Mesangial cell (primary cell): Measurements from ENCODE around the gene SYCE3. TPM values are rescaled to one million over a fixed set of nuclear protein-coding genes. Genes with fewer than 3 reads are reported as not detected.

ENCODE experiments used
- total RNA-seq: library from RNA; depleted of rRNA; stranded (reverse); fragments of >200 nt; gene quantifications from 2 replicates; pipeline ENCODE4 v1.2.3, GENCODE V29; 2015

SYCE3 gene
- not detected in 2 replicates for total RNA-seq

GRCh38 chr22:50562523-50563412, at the start of gene SYCE3:
Gene SYCE3, minus strand, starts transcription at chr22:50562919. Its CDS starts 6,514 bp downstream, at chr22:50556405.

GRCh38 chr22:50600538-50600937, 37.8 kb upstream of the SYCE3 start, which contains the start of gene MAPK8IP2:
Gene MAPK8IP2, plus strand, starts transcription at chr22:50600793. Its CDS starts 26 bp downstream, at chr22:50600819.

GRCh38 chr22:50582493-50583293, 20.0 kb upstream of the SYCE3 start, which contains the start of gene CHKB:
Gene CHKB, minus strand, starts transcription at chr22:50582849. Its CDS starts 68 bp downstream, at chr22:50582781.

GRCh38 chr22:50577987-50578775, 15.5 kb upstream of the SYCE3 start, which contains the start of gene CPT1B:
Gene CPT1B, minus strand, starts transcription at chr22:50578427. Its CDS starts 512 bp downstream, at chr22:50577915.

GRCh38 chr22:50545522-50546325, 17.0 kb downstream of the SYCE3 start, which contains the start of gene KLHDC7B:
Gene KLHDC7B, plus strand, starts transcription at chr22:50545899. Its CDS starts 345 bp downstream, at chr22:50546244.

GRCh38 chr22:50529897-50530579, 32.7 kb downstream of the SYCE3 start, which contains the start of gene TYMP:
Gene TYMP, minus strand, starts transcription at chr22:50530012. Its CDS starts 303 bp downstream, at chr22:50529709.

GRCh38 chr22:50525104-50525857, 37.4 kb downstream of the SYCE3 start, which contains the start of gene SCO2:
Gene SCO2, minus strand, starts transcription at chr22:50525598. Its CDS starts 1,187 bp downstream, at chr22:50524411.

GRCh38 chr22:50507991-50508884, 54.5 kb downstream of the SYCE3 start, which contains the start of gene NCAPH2:
Gene NCAPH2, plus strand, starts transcription at chr22:50508224. Its CDS starts 114 bp downstream, at chr22:50508338.

GRCh38 chr22:50507421-50507990, 55.2 kb downstream of the SYCE3 start, which contains the start of gene LMF2:
Gene LMF2, minus strand, starts transcription at chr22:50507702. Its CDS starts 27 bp downstream, at chr22:50507675.

Other genes starting within 250 kb of the SYCE3 start
- gene DENND6B, start 235.9 kb downstream of the SYCE3 start, total RNA-seq: 1.5 and 9.8 TPM in 2 replicates
- 37.6 and 52.5 TPM in 2 replicates for gene PPP6R2, start 219.6 kb downstream of the SYCE3 start, total RNA-seq
- 74.1 and 83.3 TPM in 2 replicates for gene SBF1, start 87.9 kb downstream of the SYCE3 start, total RNA-seq
- 5.9 and 14.1 TPM in 2 replicates for gene ADM2, start 81.4 kb downstream of the SYCE3 start, total RNA-seq
- 0.33 and 1.5 TPM in 2 replicates for gene MIOX, start 76.1 kb downstream of the SYCE3 start, total RNA-seq
- gene LMF2, start 55.2 kb downstream of the SYCE3 start, total RNA-seq: 102 and 128 TPM in 2 replicates
- 27.3 and 81.8 TPM in 2 replicates for gene NCAPH2, start 54.7 kb downstream of the SYCE3 start, total RNA-seq
- 0.33 and 2.7 TPM in 2 replicates for gene SCO2, start 37.3 kb downstream of the SYCE3 start, total RNA-seq
- 11.9 and 37.3 TPM in 2 replicates for gene TYMP, start 32.9 kb downstream of the SYCE3 start, total RNA-seq
- gene KLHDC7B, start 17.0 kb downstream of the SYCE3 start, total RNA-seq: 0.16 and 1.3 TPM in 2 replicates
- gene CPT1B, start 15.5 kb upstream of the SYCE3 start, total RNA-seq: 1.9 TPM in 1 of 2 replicates, not detected in the other
- 36.7 and 69.5 TPM in 2 replicates for gene CHKB, start 19.9 kb upstream of the SYCE3 start, total RNA-seq
- 0.33 and 1.0 TPM in 2 replicates for gene MAPK8IP2, start 37.9 kb upstream of the SYCE3 start, total RNA-seq
- 20.9 and 59.3 TPM in 2 replicates for gene ARSA, start 65.2 kb upstream of the SYCE3 start, total RNA-seq
- 2.3 and 4.9 TPM in 2 replicates for gene SHANK3, start 109.9 kb upstream of the SYCE3 start, total RNA-seq
- not detected in 2 replicates for gene ACR, start 175.3 kb upstream of the SYCE3 start, total RNA-seq
- 16.5 and 18.1 TPM in 2 replicates for gene RABL2B, start 220.7 kb upstream of the SYCE3 start, total RNA-seq